Measurements from ENCODE around the gene BBS5. TPM values are rescaled to one million over a fixed set of nuclear protein-coding genes. Genes with fewer than 3 reads are reported as not detected.

The BBS5 gene
- total RNA-seq, 1 experiment from 2014 or later: 0.31 TPM

GRCh38 chr2:169490834-169491233 is 11.5 kb downstream of the BBS5 start:
- no peaks in the 10 kb centered on the region for H4K20me1 ChIP-seq (ENCODE audit: insufficient read depth)
- CTCF ChIA-PET: no interaction called here
- no TSS peak for BruUV-seq (replicated peaks)
- H3K36me3 ChIP-seq (ENCODE audit: low read depth): no peaks in the 10 kb centered on the region
- no peaks in the 10 kb centered on the region for H3F3A ChIP-seq (ENCODE audit: insufficient read depth, low read depth)
- DNase-seq: no peak
- TF ChIP-seq EZH2 (IDR thresholded peaks at IDR 0.05; ENCODE audit: low read depth) (no peak), CTCF (conservative IDR thresholded peaks at IDR 0.05) (no peak)
- H3K9me2 ChIP-seq (ENCODE audit: insufficient read depth): no peaks in the 10 kb centered on the region
- no peaks in the 10 kb centered on the region for H3K4me1 ChIP-seq (replicated peaks; ENCODE audit: insufficient read depth)
- no peaks in the 10 kb centered on the region for H3K9me3 ChIP-seq (ENCODE audit: insufficient read depth, low read depth)
- no peak overlapping the region for H3K4me3 ChIP-seq
- intact Hi-C loops (cut with micrococcal nuclease; ENCODE audit: unreplicated experiment): no loop called here
- POLR2A ChIA-PET (ENCODE audit: unreplicated experiment): no interaction called here
- H3K4me2 ChIP-seq: no peak overlapping the region
- no peaks in the 10 kb centered on the region for H3K79me2 ChIP-seq (ENCODE audit: low read depth)
- H2AFZ ChIP-seq: no peak overlapping the region
- H3K27ac ChIP-seq: no peak overlapping the region
- H3K27me3 ChIP-seq (ENCODE audit: insufficient read depth, low read depth): no peaks in the 10 kb centered on the region

GRCh38 chr2:169491378-169491777 is 12.1 kb downstream of the BBS5 start:
- POLR2A ChIA-PET (ENCODE audit: unreplicated experiment): no interaction called here
- intact Hi-C loops (cut with micrococcal nuclease; ENCODE audit: unreplicated experiment): no loop called here
- H3K36me3 ChIP-seq (ENCODE audit: low read depth): no peaks in the 10 kb centered on the region

DNA sequence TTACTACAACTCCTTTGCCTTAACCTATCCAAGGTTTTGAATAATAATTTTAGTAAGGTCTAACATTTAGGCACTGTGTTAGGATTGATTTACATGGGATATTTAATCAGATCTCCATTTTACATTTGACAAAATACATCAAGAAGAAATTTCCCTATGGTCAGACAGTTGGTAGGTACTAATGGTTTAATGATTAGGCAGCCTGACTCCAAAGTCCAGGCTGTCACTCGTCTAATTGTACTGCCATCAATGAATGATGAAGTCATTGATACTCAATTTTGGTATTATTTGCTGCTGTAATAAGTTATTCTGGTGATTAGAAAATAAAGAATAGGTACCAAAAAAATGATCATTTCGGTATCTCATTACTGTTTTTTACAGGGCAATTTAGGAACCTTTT is 14.1 kb downstream of the BBS5 start:
- no peaks in the 10 kb centered on the region for H3K27me3 ChIP-seq (ENCODE audit: insufficient read depth, low read depth)
- H3K4me2 ChIP-seq: no peak overlapping the region
- no peaks in the 10 kb centered on the region for H3K36me3 ChIP-seq (ENCODE audit: low read depth)
- no peaks in the 10 kb centered on the region for H3K79me2 ChIP-seq (ENCODE audit: low read depth)
- no peak overlapping the region for H2AFZ ChIP-seq
- no peak for DNase-seq
- H3K4me1 ChIP-seq (replicated peaks; ENCODE audit: insufficient read depth): no peaks in the 10 kb centered on the region
- intact Hi-C loops (cut with micrococcal nuclease; ENCODE audit: unreplicated experiment): no loop called here
- BruUV-seq (replicated peaks): no TSS peak
- no peaks in the 10 kb centered on the region for H3F3A ChIP-seq (ENCODE audit: insufficient read depth, low read depth)
- TF ChIP-seq CTCF (conservative IDR thresholded peaks at IDR 0.05): no peak
- TF ChIP-seq EZH2 (IDR thresholded peaks at IDR 0.05; ENCODE audit: low read depth): no peak
- H3K4me3 ChIP-seq: no peak overlapping the region
- H4K20me1 ChIP-seq (ENCODE audit: insufficient read depth): no peaks in the 10 kb centered on the region
- POLR2A ChIA-PET (ENCODE audit: unreplicated experiment): no interaction called here
- H3K9me2 ChIP-seq (ENCODE audit: insufficient read depth): no peaks in the 10 kb centered on the region
- H3K9me3 ChIP-seq (ENCODE audit: insufficient read depth, low read depth): no peaks in the 10 kb centered on the region
- CTCF ChIA-PET: no interaction called here
- H3K27ac ChIP-seq: no peak overlapping the region

More at GRCh38 chr2:169491378-169491777, 12.1 kb downstream of the BBS5 start:
- Histone ChIP-seq H3K4me1 (replicated peaks; ENCODE audit: insufficient read depth) (no peaks in the 10 kb centered on the region), H2AFZ (no peak overlapping the region), H3K27me3 (ENCODE audit: insufficient read depth, low read depth) (no peaks in the 10 kb centered on the region), H3K9me2 (ENCODE audit: insufficient read depth) (no peaks in the 10 kb centered on the region), H3K79me2 (ENCODE audit: low read depth) (no peaks in the 10 kb centered on the region), H3F3A (ENCODE audit: insufficient read depth, low read depth) (no peaks in the 10 kb centered on the region), H3K27ac (no peak overlapping the region), H3K9me3 (ENCODE audit: insufficient read depth, low read depth) (no peaks in the 10 kb centered on the region), H3K4me2 (no peak overlapping the region), H4K20me1 (ENCODE audit: insufficient read depth) (no peaks in the 10 kb centered on the region), H3K4me3 (no peak overlapping the region)
- TF ChIP-seq CTCF (conservative IDR thresholded peaks at IDR 0.05) (no peak), EZH2 (IDR thresholded peaks at IDR 0.05; ENCODE audit: low read depth) (no peak)
- no TSS peak for BruUV-seq (replicated peaks)
- no peak for DNase-seq
- CTCF ChIA-PET: no interaction called here
